GM23248 (cell line): ENCODE results near the gene VAV2. TPM values are rescaled to one million over a fixed set of nuclear protein-coding genes. Genes with fewer than 3 reads are reported as not detected.

Experiments used
- DNase-seq: peaks from one replicate; pipeline ENCODE4 v3.0.0-alpha.2; 2015
- H2AFZ ChIP-seq: fragments of 200-600 bp; sonication (generic); 2 replicates; pipeline ENCODE4 v1.6.1; 2016; ENCODE audit warnings: antibody characterized with exemption
- H3F3A ChIP-seq: fragments of 200-600 bp; sonication (generic); 2 replicates; pipeline ENCODE4 v1.6.1; 2016; ENCODE audit warnings: mild to moderate bottlenecking, antibody characterized with exemption, mixed run types; ENCODE audit not compliant: insufficient read depth
- H3K27ac ChIP-seq: fragments of 200-600 bp; sonication (generic); 2 replicates; pipeline ENCODE4 v1.5.1; 2016; ENCODE audit warnings: mild to moderate bottlenecking
- H3K27me3 ChIP-seq: fragments of 200-600 bp; sonication (generic); replicated peaks from 2 replicates; pipeline ENCODE4 v1.6.1; 2016; ENCODE audit warnings: mild to moderate bottlenecking; ENCODE audit not compliant: insufficient read depth
- H3K36me3 ChIP-seq: fragments of 200-600 bp; sonication (generic); 2 replicates; pipeline ENCODE4 v1.6.1; 2016; ENCODE audit warnings: low read depth, mild to moderate bottlenecking
- H3K4me1 ChIP-seq: fragments of 200-600 bp; sonication (generic); 2 replicates; pipeline ENCODE4 v1.6.1; 2016; ENCODE audit warnings: mild to moderate bottlenecking; ENCODE audit not compliant: insufficient read depth
- H3K4me2 ChIP-seq: fragments of 200-600 bp; sonication (generic); one replicate; pipeline ENCODE4 v1.6.1; 2016; ENCODE audit warnings: mild to moderate bottlenecking; ENCODE audit not compliant: unreplicated experiment
- H3K4me3 ChIP-seq: fragments of 200-600 bp; sonication (generic); 2 replicates; pipeline ENCODE4 v1.5.1; 2016; ENCODE audit warnings: mild to moderate bottlenecking
- H3K79me2 ChIP-seq: fragments of 200-600 bp; sonication (generic); 2 replicates; pipeline ENCODE4 v1.6.1; 2016; ENCODE audit warnings: mild to moderate bottlenecking; ENCODE audit not compliant: insufficient read depth
- H3K9ac ChIP-seq: fragments of 200-600 bp; sonication (generic); 2 replicates; pipeline ENCODE4 v1.6.1; 2016; ENCODE audit warnings: mild to moderate bottlenecking
- H3K9me2 ChIP-seq: fragments of 200-600 bp; sonication (generic); 2 replicates; pipeline ENCODE4 v1.6.1; 2016; ENCODE audit warnings: mixed run types, mild to moderate bottlenecking, moderate library complexity; ENCODE audit not compliant: insufficient read depth
- H3K9me3 ChIP-seq: fragments of 200-600 bp; sonication (generic); one replicate; pipeline ENCODE4 v1.6.1; 2017; ENCODE audit warnings: low read depth
- H4K20me1 ChIP-seq: fragments of 200-600 bp; sonication (generic); 2 replicates; pipeline ENCODE4 v1.6.0; 2016; ENCODE audit not compliant: insufficient read depth
- EZH2 ChIP-seq: fragments of 200-600 bp; sonication (generic); IDR thresholded peaks from 2 replicates; pipeline ENCODE4 v1.6.1; 2018; ENCODE audit warnings: antibody characterized with exemption, mild to moderate bottlenecking; ENCODE audit not compliant: insufficient read depth, poor library complexity, severe bottlenecking
- EZH2phosphoT487 ChIP-seq: fragments of 200-600 bp; sonication (generic); IDR thresholded peaks from 2 replicates; pipeline ENCODE4 v1.6.1; 2018; ENCODE audit warnings: antibody characterized with exemption, moderate library complexity, mild to moderate bottlenecking, low read depth; ENCODE audit not compliant: insufficient read depth
- WGBS, 2 experiments: methylation state at CpG; one replicate each; pipeline ENCODE4 v1.1.6; 2015 to 2017; ENCODE audit warnings: low lambda C conversion rate in 2 of 2, low coverage in 1 of 2; ENCODE audit errors: missing lambda C conversion rate in 2 of 2; 5-methylcytosine and 5-hydroxymethylcytosine counted together
- in situ Hi-C: fragments of 300-500 bp; cut with MboI; formaldehyde crosslinking; loops from 2 replicates; pipeline ENCODE4 v1.15.0; 2020
- polyA plus RNA-seq: library from polyadenylated mRNA; unstranded; fragments of >200 nt; fragmentation: Nextera tagmentation; extraction: Ambion mirVana; gene quantifications from 2 replicates; pipeline ENCODE4 v1.2.1, GENCODE V29; 2016
- total RNA-seq: library from RNA; depleted of rRNA; stranded (reverse); fragments of >200 nt; shearing (Covaris generic); gene quantifications from 2 replicates; pipeline ENCODE4 v1.2.3, GENCODE V29; 2014

Gene VAV2
- total and polyA plus RNA-seq, 2 experiments from 2014 or later = 6.7 to 9.0 TPM

GRCh38 chr9:133717113-133718031 lies 274.8 kb downstream of the VAV2 start:
- Histone ChIP-seq H3F3A (no peaks in the 10 kb centered on the region), H3K27me3 (peaks cover 3% of the 10 kb centered on the region; the same call in 1 of the 2 replicates), H3K36me3 (no peaks in the 10 kb centered on the region), H3K27ac (no peak overlapping the region), H3K9me2 (no peaks in the 10 kb centered on the region), H3K4me1 (no peaks in the 10 kb centered on the region), H3K4me2 (no peak overlapping the region), H2AFZ (no peak overlapping the region), H3K9ac (no peak overlapping the region), H3K4me3 (no peak overlapping the region), H4K20me1 (no peaks in the 10 kb centered on the region), H3K9me3 (no peaks in the 10 kb centered on the region), H3K79me2 (no peaks in the 10 kb centered on the region)
- TF ChIP-seq EZH2 (no peak), EZH2phosphoT487 (no peak)
- WGBS, 2 experiments = 78% methylated on average over 18 to 20 of the region's 20 CpGs
- no peak for DNase-seq
- in situ Hi-C loops = no loop called here

DNA sequence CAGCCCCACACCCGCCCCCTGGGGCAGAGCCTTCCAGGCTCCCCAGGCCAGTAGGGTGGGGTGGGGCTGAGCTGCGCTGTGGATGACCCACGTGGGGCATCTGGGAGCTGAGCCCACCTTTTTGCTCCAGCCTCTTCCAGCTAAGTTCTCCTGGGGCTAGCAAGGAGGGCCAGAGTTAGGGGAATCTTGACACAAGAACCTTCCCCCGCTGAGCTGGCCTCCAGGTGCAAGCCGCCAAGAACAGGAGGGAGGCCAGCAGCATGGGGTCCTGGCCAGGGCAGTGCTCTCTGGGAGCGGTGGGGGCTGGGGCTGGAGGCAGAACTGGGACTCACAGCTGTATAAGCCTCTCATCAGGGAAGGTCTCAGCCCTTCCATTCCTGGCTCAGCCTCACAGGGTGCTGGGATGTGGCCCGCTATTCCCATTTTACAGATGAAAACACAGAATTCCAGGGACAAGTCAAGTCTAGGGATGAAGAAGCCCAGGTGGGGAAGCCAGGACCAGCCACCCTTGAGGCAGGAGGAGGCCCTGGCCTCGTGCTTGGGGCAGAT lies 275.5 kb downstream of the VAV2 start:
- Histone ChIP-seq H3K4me3 (no peak overlapping the region), H3K27me3 (peaks cover 3% of the 10 kb centered on the region; the same call in 1 of the 2 replicates), H3F3A (no peaks in the 10 kb centered on the region), H3K4me1 (no peaks in the 10 kb centered on the region), H3K79me2 (no peaks in the 10 kb centered on the region), H3K9me3 (no peaks in the 10 kb centered on the region), H3K9ac (no peak overlapping the region), H3K4me2 (no peak overlapping the region), H3K9me2 (no peaks in the 10 kb centered on the region), H3K27ac (no peak overlapping the region), H3K36me3 (no peaks in the 10 kb centered on the region), H2AFZ (no peak overlapping the region), H4K20me1 (no peaks in the 10 kb centered on the region)
- no peak for DNase-seq
- WGBS, 2 experiments = 53 to 55% methylated on average over 6 to 8 of the region's 8 CpGs
- TF ChIP-seq EZH2phosphoT487 = no peak
- TF ChIP-seq EZH2 = no peak
- in situ Hi-C loops = no loop called here

DNA sequence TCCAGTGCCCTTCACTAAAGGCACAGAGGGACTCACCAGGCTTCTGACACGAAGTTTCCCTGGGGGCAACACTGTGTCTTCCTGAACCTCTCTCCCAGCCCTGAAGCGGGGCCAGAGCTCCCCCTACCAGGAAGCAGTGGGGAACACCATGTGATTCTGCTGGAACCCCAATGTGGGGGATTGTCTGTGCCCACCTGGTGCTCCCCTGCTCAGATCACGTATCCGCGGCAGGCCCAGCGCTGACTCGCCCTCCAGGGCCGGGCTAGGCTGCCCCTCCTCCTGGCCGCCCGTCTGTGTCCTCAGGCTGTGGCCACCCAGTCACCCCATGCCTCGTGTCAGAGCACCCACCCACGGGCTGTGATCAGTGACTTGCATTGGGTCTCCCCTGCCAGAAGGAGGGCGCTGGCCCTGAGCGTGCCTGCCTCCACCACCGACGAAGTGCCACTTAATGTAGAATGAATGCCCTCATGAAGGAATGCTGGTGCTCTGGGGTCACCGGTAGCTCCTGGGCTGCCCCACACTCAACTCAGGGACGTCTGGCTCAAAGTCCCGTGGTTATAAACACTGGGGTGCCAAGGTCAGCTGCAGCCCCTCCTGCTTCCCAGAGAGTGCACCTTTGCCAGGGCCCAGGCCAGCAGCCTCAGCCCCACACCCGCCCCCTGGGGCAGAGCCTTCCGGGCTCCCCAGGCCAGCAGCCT lies 276.1 kb downstream of the VAV2 start:
- Histone ChIP-seq H3K9ac (no peak overlapping the region), H2AFZ (no peak overlapping the region), H3F3A (no peaks in the 10 kb centered on the region), H3K27me3 (peaks cover 3% of the 10 kb centered on the region; the same call in 1 of the 2 replicates), H3K4me1 (no peaks in the 10 kb centered on the region), H3K79me2 (no peaks in the 10 kb centered on the region), H3K4me2 (no peak overlapping the region), H3K9me3 (no peaks in the 10 kb centered on the region), H3K27ac (no peak overlapping the region), H3K9me2 (no peaks in the 10 kb centered on the region), H3K4me3 (no peak overlapping the region), H3K36me3 (no peaks in the 10 kb centered on the region), H4K20me1 (no peaks in the 10 kb centered on the region)
- 58 to 59% methylated on average over 20 to 21 of the region's 21 CpGs for WGBS, 2 experiments
- in situ Hi-C loops = no loop called here
- DNase-seq = no peak
- TF ChIP-seq EZH2 = no peak
- TF ChIP-seq EZH2phosphoT487 = no peak

DNA sequence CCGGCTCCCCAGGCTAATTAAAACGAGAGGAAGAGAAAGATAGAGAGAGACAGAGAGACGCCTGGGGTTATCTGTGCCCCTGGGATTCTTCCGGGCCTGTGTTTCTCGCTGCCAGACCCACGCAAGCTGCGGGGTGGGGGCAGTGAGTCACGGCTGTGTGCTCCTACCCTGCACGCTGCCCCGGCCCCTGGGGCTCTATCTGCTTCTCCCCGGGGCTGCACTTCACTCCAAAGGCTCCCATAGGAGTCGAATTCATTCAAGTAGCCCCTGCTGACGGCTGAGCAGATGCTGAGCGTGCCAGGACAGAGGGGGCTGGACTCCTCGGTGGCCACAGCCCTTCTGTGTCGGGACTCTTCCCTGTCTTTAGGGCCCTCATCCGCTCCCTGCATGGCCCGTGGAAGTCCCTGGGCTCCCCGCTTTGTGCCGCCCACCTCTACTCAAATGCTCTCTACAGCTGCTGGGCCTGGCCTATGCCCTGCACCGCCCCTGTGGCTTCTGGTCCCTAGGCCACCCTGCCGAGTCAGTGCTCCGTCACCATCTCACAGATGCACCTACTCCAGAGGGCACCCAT lies 276.7 kb downstream of the VAV2 start:
- no peaks in the 10 kb centered on the region for H4K20me1 ChIP-seq
- no peak overlapping the region for H2AFZ ChIP-seq
- in situ Hi-C loops = no loop called here
- H3K4me3 ChIP-seq = no peak overlapping the region
- no peak overlapping the region for H3K9ac ChIP-seq
- no peaks in the 10 kb centered on the region for H3K79me2 ChIP-seq
- no peaks in the 10 kb centered on the region for H3K9me3 ChIP-seq
- no peaks in the 10 kb centered on the region for H3K9me2 ChIP-seq
- H3K27me3 ChIP-seq = peaks cover 3% of the 10 kb centered on the region; the same call in 1 of the 2 replicates
- no peak overlapping the region for H3K4me2 ChIP-seq
- 73 to 74% methylated on average over 22 to 23 of the region's 23 CpGs for WGBS, 2 experiments
- TF ChIP-seq EZH2phosphoT487 (no peak), EZH2 (no peak)
- DNase-seq = no peak
- no peak overlapping the region for H3K27ac ChIP-seq
- H3F3A ChIP-seq = no peaks in the 10 kb centered on the region
- no peaks in the 10 kb centered on the region for H3K36me3 ChIP-seq
- no peaks in the 10 kb centered on the region for H3K4me1 ChIP-seq
